Measurements from ENCODE around the gene EXOC3L4. TPM values are rescaled to one million over a fixed set of nuclear protein-coding genes. Genes with fewer than 3 reads are reported as not detected.

Gene EXOC3L4
- total and polyA plus RNA-seq, 9 of the 15 experiments (the other 6 are each of a cell fraction or from before 2014, with no cell fraction given) = 0.10 to 6.7 (median 0.98) TPM; not detected in 1

- peak; percentile 34; the same call in 1 of the 2 replicates for TF ChIP-seq SOX6 (IDR thresholded peaks at IDR 0.05)
- no peak for TF ChIP-seq RBM14 (IDR thresholded peaks at IDR 0.05; ENCODE audit: borderline replicate concordance, insufficient read depth, low read depth, low read length)
- no peak for TF ChIP-seq TSC22D4 (tag; IDR thresholded peaks at IDR 0.05)
- no peak for TF ChIP-seq ZNF146 (CRISPR knock-in tag; IDR thresholded peaks at IDR 0.05; ENCODE audit: unreplicated experiment)
- no peak for TF ChIP-seq SMC3 (conservative IDR thresholded peaks at IDR 0.05; ENCODE audit: insufficient read depth, low read depth, low read length)
- TF ChIP-seq BRD9 (IDR thresholded peaks at IDR 0.05; ENCODE audit: low read depth, partially characterized antibody) = no peak
- no peak for TF ChIP-seq MYBL2 (IDR thresholded peaks at IDR 0.05; ENCODE audit: low read depth)
- TF ChIP-seq MYBL2 (CRISPR knock-in tag; IDR thresholded peaks at IDR 0.05; ENCODE audit: borderline replicate concordance) = no peak
- TF ChIP-seq BRD4 (IDR thresholded peaks at IDR 0.05) = no peak
- no peak for TF ChIP-seq ELF1 (tag; IDR thresholded peaks at IDR 0.05)
- no peak for TF ChIP-seq RUNX1 (IDR thresholded peaks at IDR 0.05; ENCODE audit: low read depth)
- TF ChIP-seq ZNF347 (CRISPR knock-in tag; IDR thresholded peaks at IDR 0.05; ENCODE audit: low read depth) = no peak
- no peak for TF ChIP-seq THRA (IDR thresholded peaks at IDR 0.05)
- no peak for TF ChIP-seq ETV5 (CRISPR knock-in tag; IDR thresholded peaks at IDR 0.05; ENCODE audit: low read depth)
- no peak for TF ChIP-seq PCBP1 (IDR thresholded peaks at IDR 0.05; ENCODE audit: low read depth, low read length, poor library complexity, severe bottlenecking)
- no peak for TF ChIP-seq HBP1 (CRISPR knock-in tag; IDR thresholded peaks at IDR 0.05)
- no peak for TF ChIP-seq CC2D1A (IDR thresholded peaks at IDR 0.05)
- TF ChIP-seq ZBTB43 (CRISPR knock-in tag; IDR thresholded peaks at IDR 0.05) = no peak
- TF ChIP-seq KLF1 (tag; IDR thresholded peaks at IDR 0.05) = no peak
- no peak for TF ChIP-seq SMARCB1 (IDR thresholded peaks at IDR 0.05; ENCODE audit: insufficient read length, low read depth)
- TF ChIP-seq SMARCA4 (IDR thresholded peaks at IDR 0.05) = peak; percentile 71
- TF ChIP-seq SMAD1 (IDR thresholded peaks at IDR 0.05; ENCODE audit: low read depth, low read length, partially characterized antibody) = no peak
- TF ChIP-seq MTA1 (IDR thresholded peaks at IDR 0.05; ENCODE audit: borderline replicate concordance) = peak; percentile 44; the same call in 1 of the 2 replicates
- TF ChIP-seq ZNF282 (CRISPR knock-in tag; IDR thresholded peaks at IDR 0.05) = no peak
- TF ChIP-seq GMEB1 (CRISPR knock-in tag; IDR thresholded peaks at IDR 0.05) = no peak
Measured at GRCh38 chr14:103118663-103119404, 24.3 kb downstream of the EXOC3L4 start (continued).
